Inferior parietal cortex (tissue), 1 donor: Measurements from ENCODE around the gene KCNMB2.

ENCODE experiments used
- DNase-seq: peaks from one replicate; pipeline ENCODE4 v3.0.0-alpha.2; 2016; ENCODE audit errors: extremely low spot score

Gene KCNMB2

DNA sequence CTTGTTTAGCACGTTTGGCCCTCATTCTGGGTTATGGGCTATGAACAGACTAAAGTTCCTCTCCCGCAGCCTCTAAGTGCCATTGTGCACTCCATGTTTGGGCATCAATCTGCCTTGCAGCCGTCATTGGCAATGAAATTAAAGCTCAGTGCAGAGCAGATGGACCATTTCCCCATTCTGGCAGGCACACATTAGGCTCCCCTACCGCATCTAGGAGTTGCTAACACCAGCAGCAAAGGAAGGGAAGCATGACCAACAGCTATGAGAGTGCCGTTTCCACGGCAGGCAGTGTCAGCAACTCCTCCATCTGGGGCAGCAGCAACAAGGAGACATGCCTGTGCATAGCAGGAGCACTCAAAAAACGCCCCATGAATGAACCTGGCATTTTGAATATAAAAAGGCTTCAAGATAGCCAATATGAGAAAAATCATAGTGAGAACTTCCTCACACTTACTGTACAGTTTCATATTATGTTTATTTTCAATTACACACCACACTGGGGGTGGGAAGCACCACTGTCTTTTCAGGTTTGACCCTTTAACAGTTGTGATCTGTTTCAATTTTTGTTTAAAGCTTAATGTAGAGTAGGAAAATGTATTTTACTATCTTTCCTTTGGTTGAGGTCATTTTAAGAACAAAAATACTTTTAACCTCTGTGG is 218.7 kb downstream of the KCNMB2 start:
- no peak for DNase-seq

DNA sequence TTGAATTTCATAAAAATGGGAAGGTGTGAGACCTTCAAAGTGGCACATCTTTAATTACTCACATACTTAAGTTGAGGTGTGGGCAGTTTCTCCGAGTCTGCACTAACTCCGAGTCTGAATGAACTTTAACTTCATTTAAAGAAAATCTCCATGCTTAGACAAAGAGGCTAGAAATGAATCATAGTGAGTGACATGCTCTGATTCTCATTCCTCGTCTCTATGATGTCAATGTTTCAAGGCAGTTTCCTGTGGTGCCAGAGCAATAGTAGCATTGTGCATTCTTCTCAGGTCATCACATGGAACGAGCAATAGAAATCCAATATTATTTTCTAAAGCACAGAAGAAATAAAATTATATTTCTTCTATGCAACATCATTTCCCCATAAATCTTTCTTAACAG is 224.8 kb downstream of the KCNMB2 start:
- no peak for DNase-seq

DNA sequence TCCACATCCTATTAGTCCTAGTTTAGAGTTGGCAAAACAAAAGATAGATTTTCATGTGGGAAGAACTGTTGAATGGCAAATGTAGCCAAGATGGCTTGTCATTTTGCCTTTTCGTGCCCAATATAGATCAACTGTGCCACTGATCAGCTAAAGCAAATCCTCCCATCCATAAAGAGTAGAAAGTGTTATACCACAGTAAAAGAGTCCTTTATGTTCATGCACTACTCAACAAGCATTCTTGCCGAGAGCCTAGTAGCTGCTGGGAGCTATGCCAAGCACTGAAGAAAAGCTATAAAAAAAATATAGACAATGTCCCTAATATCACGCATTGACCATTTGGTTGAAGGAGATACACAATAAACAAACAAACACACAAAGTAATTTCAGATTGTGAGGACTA is 225.2 kb downstream of the KCNMB2 start:
- DNase-seq: no peak

DNA sequence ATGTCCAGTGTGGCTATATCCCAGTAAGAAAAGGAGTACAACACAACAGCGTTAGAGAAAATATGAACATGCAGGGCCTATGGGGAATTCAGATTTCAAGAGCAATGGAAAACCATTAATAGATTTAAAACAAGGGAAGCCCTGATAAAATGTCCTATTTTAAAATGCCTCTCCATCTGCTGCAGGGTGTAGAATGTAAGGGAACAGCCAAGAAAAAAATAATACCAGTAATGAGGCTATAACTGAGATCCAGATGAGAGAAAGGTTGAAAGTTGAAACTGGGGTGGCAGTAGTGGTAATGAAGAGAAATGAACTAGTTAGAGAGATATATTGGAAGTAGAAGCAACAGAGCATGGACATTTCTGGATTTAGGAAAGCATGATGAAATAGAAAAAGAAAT is 226.1 kb downstream of the KCNMB2 start:
- DNase-seq: no peak

DNA sequence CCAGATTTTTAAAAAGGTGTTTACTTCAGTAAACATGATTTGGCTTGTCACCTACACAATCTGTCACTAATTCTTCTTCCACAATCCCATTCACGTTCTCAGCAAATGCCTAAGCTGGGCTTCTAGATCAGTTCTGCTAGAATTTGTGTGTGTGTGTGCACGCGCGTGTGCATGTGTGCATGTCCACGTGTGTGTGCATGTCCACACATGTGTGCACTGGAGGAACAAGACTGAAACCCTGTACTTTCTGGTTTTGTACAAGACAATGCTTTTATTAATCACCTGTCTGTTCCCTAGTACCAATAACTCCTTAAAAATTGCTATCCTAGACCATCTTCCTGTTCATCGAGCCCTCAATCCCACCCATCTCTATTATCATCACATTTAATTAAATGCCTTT is 229.2 kb downstream of the KCNMB2 start:
- no peak for DNase-seq

DNA sequence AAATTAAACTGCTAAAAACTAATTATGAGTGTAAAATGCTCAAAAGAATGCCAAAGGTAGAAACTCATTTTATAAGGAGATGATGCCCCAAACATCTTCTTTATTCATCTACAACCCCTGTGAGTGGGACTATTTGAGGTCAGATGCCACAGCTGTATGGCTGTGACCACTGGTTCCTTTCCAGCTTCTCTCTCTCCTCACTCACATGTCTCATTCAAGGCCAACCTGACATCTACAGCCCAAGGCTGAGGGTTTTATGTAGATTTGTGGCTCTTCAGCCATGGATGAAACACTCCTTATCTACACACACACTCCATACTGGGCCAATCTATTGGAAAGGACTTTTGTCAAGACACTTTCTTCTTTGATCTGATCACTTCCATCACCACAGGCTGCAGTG is 231.3 kb downstream of the KCNMB2 start:
- DNase-seq: no peak

DNA sequence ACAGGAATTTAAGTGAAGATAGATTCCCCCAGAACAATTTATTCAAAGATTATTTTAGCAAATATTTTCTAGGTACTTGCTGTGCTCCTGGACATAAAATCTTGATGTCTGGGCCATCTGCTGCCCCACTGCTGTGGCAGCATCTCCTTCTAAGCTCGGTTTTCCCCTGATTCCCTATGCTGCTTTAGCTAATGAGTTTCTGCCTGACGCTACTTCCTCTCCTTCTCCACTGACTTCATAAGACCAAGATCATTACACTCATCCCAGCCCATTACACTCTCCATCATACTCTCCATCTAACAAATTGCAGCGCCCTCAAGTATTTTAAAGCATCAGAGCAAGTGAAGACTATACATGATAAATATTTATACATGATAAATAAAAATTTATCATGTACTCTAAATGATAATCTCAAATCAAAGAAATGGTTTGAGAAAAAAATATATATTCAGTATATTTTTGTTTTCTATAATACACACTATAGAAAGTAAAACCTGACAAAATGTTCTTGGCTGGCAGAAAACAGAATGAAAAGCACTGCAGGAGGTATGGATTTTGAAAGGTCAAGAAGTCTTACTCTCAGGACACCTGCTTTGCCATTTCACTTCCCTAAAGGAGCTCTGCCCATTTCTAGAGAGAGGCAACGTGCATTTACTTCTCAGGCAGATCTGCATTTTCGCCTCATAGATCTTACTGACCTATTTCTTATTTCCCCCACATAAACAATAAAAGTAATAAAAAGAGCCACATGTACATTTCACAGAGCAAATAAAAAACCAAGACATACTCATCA is 232.0 kb downstream of the KCNMB2 start:
- no peak for DNase-seq

DNA sequence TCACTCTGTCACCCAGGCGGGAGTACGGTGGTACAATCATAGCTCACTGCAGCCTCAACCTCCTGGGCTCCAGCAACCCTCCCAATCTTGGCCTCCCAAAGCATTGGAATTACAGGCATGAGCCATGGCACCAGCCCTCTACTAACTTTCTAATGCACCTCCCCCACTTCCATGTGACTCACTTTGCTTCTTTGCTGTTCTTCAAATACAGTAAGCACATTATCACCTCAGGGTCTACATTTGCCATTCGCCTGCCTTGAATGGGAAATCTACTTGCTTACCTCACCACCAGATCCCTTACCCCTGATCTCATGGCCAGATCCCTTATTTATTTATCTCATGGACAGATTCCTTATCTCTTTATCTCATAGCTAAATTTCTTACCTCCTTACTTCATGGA is 235.3 kb downstream of the KCNMB2 start:
- no peak for DNase-seq

DNA sequence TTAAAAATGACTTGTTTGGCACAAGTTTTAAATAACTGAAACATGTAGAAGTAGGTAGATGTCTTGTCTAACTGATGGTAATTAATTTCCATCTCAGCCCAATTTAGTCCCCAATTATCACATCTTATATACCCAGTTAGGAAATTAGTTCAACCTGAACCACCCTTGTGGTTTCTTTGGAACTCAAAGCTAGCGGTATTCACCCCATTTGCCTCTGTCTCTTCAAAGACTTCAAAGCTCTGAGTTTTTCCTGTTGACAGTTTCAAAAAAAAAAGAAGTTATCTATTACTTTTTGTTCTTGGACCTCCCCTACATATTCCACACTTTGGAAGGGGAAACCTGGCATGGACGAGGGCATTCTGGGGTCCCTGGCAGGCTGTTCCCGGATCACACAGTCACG is 236.5 kb downstream of the KCNMB2 start:
- no peak for DNase-seq

DNA sequence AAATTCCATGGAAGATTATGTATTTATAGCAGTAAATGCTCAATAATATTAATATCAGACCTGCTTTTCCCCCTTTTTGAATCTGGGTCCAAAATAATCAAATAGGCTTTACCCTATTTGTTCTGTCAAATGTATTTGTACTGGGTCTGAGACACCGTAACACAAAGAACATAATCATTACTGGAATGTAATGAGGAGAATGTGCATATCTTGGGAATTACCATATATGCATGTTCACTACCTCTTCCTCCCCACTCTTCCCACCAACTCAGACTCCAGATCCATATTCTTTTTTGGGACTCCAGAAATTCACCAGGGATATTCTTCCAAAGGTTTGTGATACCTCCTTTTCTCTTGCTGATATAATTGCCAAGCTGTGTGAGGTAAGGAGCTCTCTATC is 237.1 kb downstream of the KCNMB2 start:
- no peak for DNase-seq

DNA sequence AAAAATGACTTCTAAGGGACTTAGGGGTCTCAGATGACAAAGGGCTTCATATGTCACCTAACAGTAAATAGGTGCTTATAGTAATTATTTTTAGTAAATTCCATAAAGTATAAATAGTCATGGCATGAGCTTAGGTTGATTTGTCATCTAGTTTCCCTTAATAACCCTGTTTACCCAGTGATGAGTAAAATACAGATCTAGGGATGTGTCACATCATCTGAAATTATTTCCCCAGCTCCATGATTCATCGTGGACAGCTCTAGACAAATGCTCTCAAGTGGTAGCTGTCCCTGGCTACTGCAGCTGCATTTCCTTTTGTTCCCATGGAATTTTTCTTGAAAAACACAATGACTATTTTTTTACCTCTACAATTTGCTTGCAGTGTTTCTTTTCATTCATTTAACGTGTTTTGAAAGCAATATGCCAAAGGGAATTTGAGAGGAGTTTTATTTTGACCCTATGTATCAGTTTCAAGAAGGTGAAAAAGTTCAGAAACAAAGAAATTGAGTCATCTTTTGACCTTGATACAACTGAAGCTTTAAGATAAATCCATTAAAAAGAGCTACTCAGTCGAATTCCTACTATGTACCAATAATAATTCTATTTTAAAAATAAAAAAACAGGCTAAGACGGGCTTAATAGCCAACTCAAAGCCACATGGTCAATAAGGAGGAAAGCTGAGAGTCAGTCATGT is 241.6 kb downstream of the KCNMB2 start:
- no peak for DNase-seq

DNA sequence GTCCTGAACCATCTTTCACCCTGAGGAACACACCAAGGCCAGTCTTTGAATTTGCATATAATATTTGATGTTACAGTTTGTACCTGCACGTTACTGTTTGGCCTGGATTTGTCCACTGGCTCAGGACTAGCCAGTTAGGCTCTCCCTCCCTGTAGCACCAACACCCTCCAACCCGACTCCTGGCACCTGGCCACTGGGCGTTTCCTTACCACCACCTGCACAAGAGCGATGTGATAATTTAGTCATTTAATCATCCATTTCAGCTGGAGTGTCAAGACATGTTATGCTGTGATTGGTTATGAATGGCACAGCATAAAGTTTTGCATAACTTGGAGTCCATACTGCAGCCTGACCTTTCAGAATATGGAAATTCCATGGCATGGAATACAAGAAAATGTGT is 242.4 kb downstream of the KCNMB2 start:
- no peak for DNase-seq

DNA sequence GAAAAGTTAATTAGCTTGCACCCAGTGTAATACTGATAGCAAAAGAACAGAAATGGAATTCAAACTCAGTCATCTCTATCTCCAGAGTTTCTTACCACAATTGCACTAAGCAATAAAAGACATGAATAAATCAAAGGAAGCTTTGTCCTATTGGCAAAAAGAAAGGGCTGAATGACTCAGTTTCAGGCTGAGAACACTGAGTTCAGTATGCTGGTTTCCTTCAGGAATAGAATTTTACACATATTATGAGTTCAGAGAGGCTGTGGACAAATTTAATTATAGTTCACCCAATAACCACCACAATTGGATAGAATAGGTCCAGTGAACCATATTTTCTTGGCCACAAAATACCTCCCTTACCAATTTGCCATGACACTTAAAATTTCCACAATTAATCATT is 249.7 kb downstream of the KCNMB2 start:
- no peak for DNase-seq

DNA sequence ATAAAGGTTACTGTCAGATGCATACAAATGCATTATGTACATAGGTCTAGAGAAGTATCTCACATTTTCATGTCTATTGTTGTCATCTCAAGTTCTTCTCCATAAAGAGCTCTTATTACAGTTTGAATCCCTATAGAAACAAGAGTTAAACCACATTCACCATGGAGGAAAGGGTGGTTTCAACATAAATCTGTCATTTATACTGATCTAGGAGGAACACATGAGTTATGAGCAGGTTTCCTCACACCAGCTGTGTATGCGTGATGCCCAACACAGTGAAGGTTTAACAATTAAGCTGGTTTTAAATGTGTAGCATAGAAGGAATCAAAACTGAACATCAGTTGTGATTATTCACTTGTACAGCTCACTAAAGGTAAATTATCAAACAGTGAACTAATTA is 251.7 kb downstream of the KCNMB2 start:
- DNase-seq: no peak

DNA sequence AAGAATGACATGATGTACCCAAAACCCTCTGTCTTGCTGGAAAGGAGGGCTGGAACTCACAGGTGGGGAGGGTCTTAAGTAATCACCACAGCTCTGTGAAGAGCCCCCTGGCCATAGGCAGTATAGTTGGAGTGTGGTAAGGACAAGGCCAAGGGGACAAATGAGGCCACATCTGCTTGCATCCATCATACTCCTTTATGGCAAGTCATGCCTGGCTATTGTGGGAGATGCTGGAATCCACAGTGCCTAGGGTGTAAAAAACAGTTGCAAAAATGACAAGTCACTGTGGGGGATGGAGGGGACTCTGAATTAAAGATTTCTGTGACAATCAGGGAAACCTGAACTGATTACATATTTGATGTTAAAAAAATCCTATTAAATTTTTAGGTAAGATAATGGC is 258.5 kb downstream of the KCNMB2 start:
- DNase-seq: no peak

DNA sequence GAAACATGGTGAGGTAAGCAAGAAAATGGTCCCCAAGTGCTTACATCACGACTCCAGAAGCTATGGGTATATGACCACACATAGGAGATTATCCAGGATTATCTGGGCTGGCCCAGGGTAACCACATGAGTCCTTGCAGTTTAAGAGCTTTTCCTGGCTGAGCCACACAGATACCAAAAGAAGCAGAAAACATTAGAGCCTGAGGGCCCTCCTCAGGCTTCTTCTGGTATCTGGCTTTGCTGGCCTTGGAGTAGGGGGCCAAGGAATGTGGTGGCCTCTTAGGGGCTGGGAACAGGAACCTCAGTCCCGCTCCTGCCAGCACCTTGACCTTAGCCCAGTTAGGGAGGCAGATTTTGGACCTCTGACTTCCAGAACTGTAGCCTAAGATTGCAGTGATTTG is 259.1 kb downstream of the KCNMB2 start:
- DNase-seq: no peak

DNA sequence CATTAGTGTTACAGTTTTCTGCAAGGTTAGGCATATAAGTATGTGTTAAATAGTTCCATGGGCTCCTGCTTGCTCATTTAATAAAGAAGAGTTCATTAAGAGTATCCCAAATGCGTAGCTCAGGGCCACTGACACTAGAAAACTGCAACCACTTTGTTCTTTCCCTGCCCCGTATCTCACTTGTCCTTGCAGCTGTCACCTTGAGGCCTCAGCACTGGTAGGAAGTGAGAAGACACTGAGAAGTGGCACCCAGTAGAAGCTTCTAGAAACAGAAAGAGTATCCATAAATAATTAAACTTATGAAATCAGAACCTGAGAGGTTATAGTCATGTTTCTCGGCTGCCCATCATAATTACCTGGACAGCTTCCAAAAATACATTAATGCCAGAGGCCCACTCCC is 266.0 kb downstream of the KCNMB2 start:
- DNase-seq: no peak

DNA sequence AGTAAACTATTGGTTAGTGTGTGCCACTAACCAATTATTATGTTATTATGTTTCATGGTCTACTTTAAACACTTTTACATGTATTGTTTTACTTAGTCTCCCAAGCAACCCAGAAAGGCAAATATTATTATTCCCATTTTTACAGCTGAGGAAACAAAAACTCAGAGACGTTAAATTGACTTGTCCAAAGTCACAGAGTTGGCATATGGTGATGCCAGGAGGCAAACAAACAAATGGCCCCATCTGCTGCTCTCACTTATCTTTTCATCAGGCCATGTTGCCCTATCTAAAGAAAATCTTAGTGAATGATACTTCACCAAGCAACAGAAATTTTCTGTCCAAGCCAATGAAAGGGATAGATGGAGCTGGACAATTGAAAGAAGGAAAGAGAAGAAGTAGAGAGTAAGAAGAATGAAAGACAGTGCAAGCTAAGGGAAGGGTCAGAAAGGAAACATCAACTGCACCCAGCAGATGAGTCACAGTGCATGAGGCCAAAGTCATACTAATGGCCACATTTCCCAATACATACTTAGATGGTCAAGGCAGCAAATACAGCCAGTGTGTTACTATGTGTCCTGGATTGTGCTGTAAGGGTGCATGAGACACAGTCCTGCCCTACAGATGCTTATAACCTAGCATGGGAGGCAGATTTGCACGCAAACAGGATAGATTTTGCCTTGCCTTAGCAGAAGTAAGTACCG is 266.9 kb downstream of the KCNMB2 start:
- DNase-seq: no peak

DNA sequence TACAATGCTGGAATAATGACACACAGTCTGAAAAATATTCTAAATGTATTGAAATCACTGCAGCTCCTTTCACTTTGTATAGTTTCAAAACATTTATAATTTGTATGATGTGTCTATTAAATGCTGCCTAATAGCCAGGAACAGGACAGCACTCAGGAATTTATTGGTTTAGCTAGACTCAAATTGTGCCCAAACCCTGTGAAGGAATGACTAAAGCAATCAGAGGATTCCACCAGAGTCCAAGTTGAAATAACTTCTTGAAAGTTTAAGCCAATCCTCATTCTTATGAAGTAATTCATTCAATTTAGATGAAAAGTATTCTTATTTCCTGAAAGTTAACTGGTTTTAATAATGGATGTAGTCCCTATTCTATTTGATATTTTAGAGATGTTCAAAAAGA is 268.4 kb downstream of the KCNMB2 start:
- no peak for DNase-seq

DNA sequence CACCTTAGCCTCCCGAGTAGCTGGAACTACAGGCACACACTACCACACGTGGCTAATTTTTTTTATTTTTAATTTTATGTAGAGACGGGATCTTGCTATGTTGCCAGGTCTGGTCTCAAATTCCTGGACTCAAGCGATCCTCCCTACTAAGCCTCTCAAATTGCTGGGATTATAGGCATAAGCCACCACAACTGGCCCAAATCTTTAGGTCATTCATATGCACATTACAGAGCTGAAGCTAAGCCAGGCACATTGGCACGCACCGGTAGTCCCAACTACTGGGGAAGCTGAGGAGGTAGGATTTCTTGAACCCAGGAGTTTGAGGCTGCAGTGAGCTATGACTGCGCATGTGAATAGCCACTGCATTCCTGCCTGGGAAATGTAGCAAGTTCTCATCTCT is 269.5 kb downstream of the KCNMB2 start:
- DNase-seq: no peak

DNA sequence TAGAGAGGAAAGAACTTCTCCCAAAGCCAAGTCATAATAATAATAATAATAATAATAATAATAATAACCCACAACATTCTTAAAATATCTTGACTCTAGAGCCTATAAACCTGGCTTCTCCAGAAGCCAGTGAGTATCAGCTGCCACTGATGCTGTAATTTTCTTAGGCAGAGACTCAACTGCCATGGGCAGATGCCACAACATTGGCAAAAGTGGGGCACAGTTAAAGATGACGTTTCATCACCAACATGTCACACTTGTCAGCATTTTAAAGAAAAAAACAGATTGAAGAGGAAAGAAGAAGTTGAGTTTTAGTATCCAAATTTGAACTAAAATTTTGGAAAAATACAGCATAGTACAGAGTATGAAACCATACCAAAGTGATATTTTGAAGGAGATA is 270.4 kb downstream of the KCNMB2 start:
- no peak for DNase-seq

DNA sequence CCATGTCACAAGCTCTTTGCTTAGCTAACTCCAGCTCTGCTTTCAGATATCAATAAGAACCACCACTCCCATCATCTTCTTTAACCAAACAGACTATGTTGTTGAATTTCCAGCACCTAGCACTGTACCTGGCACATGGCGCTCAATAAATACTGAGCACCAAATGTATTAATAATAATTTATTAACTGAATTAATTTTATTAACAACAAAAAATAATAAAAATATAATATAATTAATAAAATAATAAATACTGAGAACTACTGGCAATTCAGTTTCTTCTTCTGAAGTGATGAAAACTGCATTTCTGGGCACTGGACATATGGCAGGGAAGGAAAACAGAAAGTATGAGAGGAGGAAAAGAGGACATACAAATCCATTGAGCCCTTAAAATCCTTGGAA is 271.5 kb downstream of the KCNMB2 start:
- no peak for DNase-seq

DNA sequence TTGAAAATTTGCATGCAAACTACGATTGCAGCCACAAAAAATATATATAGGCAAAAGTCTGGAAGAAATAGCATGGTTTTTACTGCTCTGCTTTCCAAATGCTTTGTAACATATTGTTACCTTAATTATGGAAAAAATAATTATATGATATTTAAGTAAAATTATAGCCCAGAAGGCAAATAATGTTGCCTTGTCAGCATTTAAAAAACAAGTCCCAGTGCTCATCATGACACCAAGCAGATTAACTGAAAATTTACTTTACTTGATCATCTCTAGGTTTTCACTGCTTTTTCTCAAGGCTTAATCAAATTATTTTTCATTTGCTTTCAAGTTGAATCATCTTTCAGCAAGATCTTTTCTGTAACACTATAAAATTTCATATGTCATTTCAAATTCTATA is 272.5 kb downstream of the KCNMB2 start:
- no peak for DNase-seq
